K562 (cell line): ENCODE results near the gene DCP2. TPM values are rescaled to one million over a fixed set of nuclear protein-coding genes. Genes with fewer than 3 reads are reported as not detected.

Experiments
- C11orf30 ChIP-seq: fragments of 450-650 bp; IDR thresholded peaks from 2 replicates; pipeline ENCODE4 v1.6.1; 2016; ENCODE audit warnings: low read depth, mild to moderate bottlenecking
- DMBX1 ChIP-seq: fragments of 250-450 bp; sonication (Bioruptor Pico); IDR thresholded peaks from 2 replicates; pipeline ENCODE4 v1.8.0; 2022; ENCODE audit warnings: inconsistent platforms, mild to moderate bottlenecking, moderate library complexity, borderline replicate concordance
- E2F3 ChIP-seq: fragments of 250-450 bp; sonication (Bioruptor Pico); IDR thresholded peaks from 2 replicates; pipeline ENCODE4 v1.4.0; 2020; ENCODE audit warnings: mild to moderate bottlenecking
- GABPA ChIP-seq: fragments of 200-800 bp; sonication (Bioruptor generic); conservative IDR thresholded peaks from 2 replicates; pipeline ENCODE4 v1.6.1; 2016; ENCODE audit warnings: low read depth, missing genetic modification characterization, missing compliant biosample characterization
- HCFC1 ChIP-seq: IDR thresholded peaks from 2 replicates; pipeline ENCODE4 v1.6.1; 2012; ENCODE audit warnings: low read depth, low read length, improper control_type of control experiment
- HDAC2 ChIP-seq: fragments of 450-650 bp; IDR thresholded peaks from 2 replicates; pipeline ENCODE4 v1.6.1; 2016; ENCODE audit warnings: mild to moderate bottlenecking
- KAT2B ChIP-seq: IDR thresholded peaks from one replicate; pipeline ENCODE4 v1.6.1; 2012; ENCODE audit warnings: low read depth, mild to moderate bottlenecking, control low read depth, inconsistent platforms, low read length, moderate library complexity
- MTF1 ChIP-seq: fragments of 250-450 bp; sonication (Bioruptor Pico); IDR thresholded peaks from 2 replicates; pipeline ENCODE4 v1.9.0; 2021; ENCODE audit warnings: moderate library complexity, mild to moderate bottlenecking, inconsistent platforms, borderline replicate concordance
- NUFIP1 ChIP-seq: fragments of 450-650 bp; IDR thresholded peaks from 2 replicates; pipeline ENCODE4 v1.6.1; 2018; ENCODE audit not compliant: partially characterized antibody
- POLR2H ChIP-seq: IDR thresholded peaks from 2 replicates; pipeline ENCODE4 v1.6.1; 2016; ENCODE audit warnings: missing genetic modification characterization, low read depth, mild to moderate bottlenecking, control low read depth, missing compliant biosample characterization, moderate library complexity
- PRMT5 ChIP-seq: sonication (generic); formaldehyde crosslinking; IDR thresholded peaks from 2 replicates; pipeline ENCODE4 v1.5.0; 2020; ENCODE audit warnings: missing genetic modification reagents
- RFX1 ChIP-seq: fragments of 450-650 bp; IDR thresholded peaks from 2 replicates; pipeline ENCODE4 v1.6.1; 2016; ENCODE audit warnings: mild to moderate bottlenecking, moderate library complexity
- RFX5 ChIP-seq: IDR thresholded peaks from 2 replicates; pipeline ENCODE4 v1.6.1; 2011; ENCODE audit warnings: low read depth, mild to moderate bottlenecking, improper control_type of control experiment, low read length
- SNIP1 ChIP-seq: fragments of 450-650 bp; IDR thresholded peaks from 2 replicates; pipeline ENCODE4 v1.7.1; 2017; ENCODE audit warnings: low read depth, mild to moderate bottlenecking
- TCF3 ChIP-seq: sonication (generic); formaldehyde crosslinking; IDR thresholded peaks from 2 replicates; pipeline ENCODE4 v1.4.0; 2020; ENCODE audit warnings: mild to moderate bottlenecking, missing genetic modification reagents
- TEAD1 ChIP-seq, 2 experiments: fragments of 450-650 bp in 1 of 2; sonication (generic) in 1 of 2; formaldehyde crosslinking; IDR thresholded peaks; 2 replicates each; pipeline versions ENCODE4 v1.4.0 to v1.8.0; 2020 to 2022; ENCODE audit warnings: mild to moderate bottlenecking in 2 of 2, missing genetic modification reagents in 1 of 2
- YY1 ChIP-seq, 3 experiments: IDR thresholded peaks; 2 replicates each; pipeline ENCODE4 v1.6.1; 2011; ENCODE audit warnings: low read length in 2 of 3, mild to moderate bottlenecking in 2 of 3, moderate library complexity in 2 of 3, borderline replicate concordance in 1 of 3, control low read depth in 1 of 3, low read depth in 1 of 3; ENCODE audit not compliant: insufficient read depth in 3 of 3, insufficient replicate concordance in 2 of 3, control insufficient read depth in 1 of 3, insufficient read length in 1 of 3; ENCODE audit errors: extremely low read depth in 1 of 3
- ZNF140 ChIP-seq: fragments of 250-450 bp; sonication (Bioruptor Pico); IDR thresholded peaks from 2 replicates; pipeline ENCODE4 v1.8.0; 2021; ENCODE audit warnings: moderate library complexity, mild to moderate bottlenecking, inconsistent platforms
- ZNF518B ChIP-seq: fragments of 250-450 bp; sonication (Bioruptor Pico); IDR thresholded peaks from 2 replicates; pipeline ENCODE4 v1.5.0; 2021; ENCODE audit warnings: mild to moderate bottlenecking, moderate library complexity
- ZNF583 ChIP-seq: fragments of 250-450 bp; sonication (Bioruptor Pico); IDR thresholded peaks from 2 replicates; pipeline ENCODE4 v1.4.0; 2020
- ZNF592 ChIP-seq: fragments of 450-650 bp; IDR thresholded peaks from 2 replicates; pipeline ENCODE4 v1.6.1; 2017; ENCODE audit warnings: antibody characterized with exemption, mild to moderate bottlenecking
- polyA plus RNA-seq, 8 experiments: library from polyadenylated mRNA; depleted of rRNA in 4 of 8; stranded (reverse) in 5 of 8; unstranded in 3 of 8; fragments of >200 nt; fragmentation: Nextera tagmentation in 2 of 8; fragmentation: Illumina TruSeq in 1 of 8; extraction: Ambion mirVana in 2 of 8; extraction: Trizol in 1 of 8; gene quantifications; 2 replicates each; pipeline versions ENCODE4 v1.2.1 to v1.2.3, GENCODE V29; 2011 to 2014; ENCODE audit warnings: inconsistent platforms in 1 of 8, missing spikeins in 1 of 8
- total RNA-seq, 7 experiments: library from RNA; depleted of rRNA in 6 of 7; stranded (reverse); fragments of >200 nt in 6 of 7; fragmentation: Illumina TruSeq in 2 of 7; extraction: Trizol in 2 of 7; gene quantifications; 2 replicates each; pipeline versions ENCODE4 v1.2.1 to v1.2.3, GENCODE V29; 2011 to 2021; ENCODE audit warnings: low replicate concordance in 1 of 7

The DCP2 gene
- total and polyA plus RNA-seq, 9 of the 15 experiments (the other 6 are each of a cell fraction or from before 2014, with no cell fraction given), result 25.9 to 109 (median 46.7) TPM

GRCh38 chr5:112975721-112976431, 722 bp upstream of the DCP2 start (continued):
- TF ChIP-seq RFX5 (no peak), PRMT5 (CRISPR knock-in tag) (no peak), TEAD1 (CRISPR knock-in tag; IDR thresholded peaks at IDR 0.05) (no peak), ZNF518B (CRISPR knock-in tag) (no peak), NUFIP1 (no peak), HDAC2 (no peak), ZNF140 (CRISPR knock-in tag) (no peak), GABPA (tag) (no peak), RFX1 (no peak), KAT2B (no peak), ZNF583 (CRISPR knock-in tag) (0 out of 2 replicates have a peak, but pooled peaks have one; percentile 22), POLR2H (tag) (0 out of 2 replicates have a peak, but pooled peaks have one; percentile 48), YY1 (IDR thresholded peaks at IDR 0.05; ENCODE audit: borderline replicate concordance in 1 of 3, control insufficient read depth in 1 of 3, extremely low read depth in 1 of 3, insufficient read depth in 3 of 3, insufficient read length in 1 of 3, insufficient replicate concordance in 2 of 3, low read depth in 1 of 3, low read length in 2 of 3) (peak; percentile 9 to 82 (median 60)), HCFC1 (no peak), E2F3 (CRISPR knock-in tag) (no peak), C11orf30 (no peak), SNIP1 (no peak), ZNF592 (peak; percentile 88), MTF1 (CRISPR knock-in tag) (no peak), TCF3 (CRISPR knock-in tag) (no peak; the same call in 1 of the 2 replicates), DMBX1 (CRISPR knock-in tag) (peak; percentile 60)
